ENCODE data around the gene LDLRAD3. TPM values are rescaled to one million over a fixed set of nuclear protein-coding genes. Genes with fewer than 3 reads are reported as not detected.

The LDLRAD3 gene
- polyA plus RNA-seq, 1 donor (not counting 4 experiments of a cell fraction or from before 2014, with no cell fraction given): 13.1 TPM

GRCh38 chr11:36093548-36093947, 149.7 kb downstream of the LDLRAD3 start:
- no peak for DNase-seq (ENCODE audit: low read depth, low spot score)
- Histone ChIP-seq H3K4me2 (ENCODE audit: control insufficient read depth, extremely low read depth, insufficient read depth, low read depth, low read length) (no peak overlapping the region), H3K79me2 (ENCODE audit: control insufficient read depth, insufficient read depth, low read length) (no peaks in the 10 kb centered on the region)

GRCh38 chr11:36094164-36094563, 150.3 kb downstream of the LDLRAD3 start:
- no peak for FAIRE-seq
- dilution Hi-C loops (cut with MboI; ENCODE audit: extremely low pct_ligation_motif_present, low sequenced_read_pairs): no loop called here
- peaks cover 5 to 14% of the 10 kb centered on the region in 2 experiments for H3K36me3 ChIP-seq (ENCODE audit: control insufficient read depth in 2 of 2, extremely low read depth in 1 of 2, insufficient read depth in 2 of 2, low read length in 2 of 2)

More at GRCh38 chr11:36093548-36093947, 149.7 kb downstream of the LDLRAD3 start:
- Histone ChIP-seq H4K20me1 (ENCODE audit: control insufficient read depth, extremely low read depth, insufficient read depth, low read length) (no peaks in the 10 kb centered on the region), H2AFZ (ENCODE audit: control insufficient read depth, low read length) (no peak overlapping the region), H3K9me1 (ENCODE audit: control insufficient read depth, extremely low read depth, insufficient read depth, low read length) (no peaks in the 10 kb centered on the region), H3K4me1 (ENCODE audit: control insufficient read depth, extremely low read depth, insufficient read depth, low read length) (peaks cover 4% of the 10 kb centered on the region), H3K27me3 (ENCODE audit: control insufficient read depth, extremely low read depth, insufficient read depth, low read length) (no peaks in the 10 kb centered on the region), H3K4me3 (ENCODE audit: control insufficient read depth in 2 of 3, extremely low read depth in 1 of 3, insufficient read depth in 2 of 3, low read depth in 1 of 3, low read length in 3 of 3) (no peak overlapping the region), H3K9ac (ENCODE audit: control insufficient read depth, extremely low read depth, insufficient read depth, low read length) (no peak overlapping the region), H3K36me3 (ENCODE audit: control insufficient read depth in 2 of 2, extremely low read depth in 1 of 2, insufficient read depth in 2 of 2, low read length in 2 of 2) (peaks cover 5 to 14% of the 10 kb centered on the region in 2 experiments), H3K9me3 (ENCODE audit: control insufficient read depth, low read depth, low read length) (no peaks in the 10 kb centered on the region), H3K27ac (ENCODE audit: control insufficient read depth, insufficient read depth, low read length) (no peak overlapping the region)
- no peak for FAIRE-seq
- no peak for TF ChIP-seq EZH2 (IDR thresholded peaks at IDR 0.05; ENCODE audit: low read length)
- no peak for TF ChIP-seq CTCF (optimal IDR thresholded peaks at IDR 0.05 in 1 of 3, IDR thresholded peaks at IDR 0.05 in 1 of 3, conservative IDR thresholded peaks at IDR 0.05 in 1 of 3; ENCODE audit: extremely low read depth in 1 of 3, insufficient read depth in 2 of 3, low read length in 3 of 3)
- dilution Hi-C loops (cut with MboI; ENCODE audit: extremely low pct_ligation_motif_present, low sequenced_read_pairs): no loop called here

More at GRCh38 chr11:36094164-36094563, 150.3 kb downstream of the LDLRAD3 start:
- Histone ChIP-seq H3K9me3 (ENCODE audit: control insufficient read depth, low read depth, low read length) (no peaks in the 10 kb centered on the region), H3K4me1 (ENCODE audit: control insufficient read depth, extremely low read depth, insufficient read depth, low read length) (no peaks in the 10 kb centered on the region), H4K20me1 (ENCODE audit: control insufficient read depth, extremely low read depth, insufficient read depth, low read length) (no peaks in the 10 kb centered on the region), H3K4me2 (ENCODE audit: control insufficient read depth, extremely low read depth, insufficient read depth, low read depth, low read length) (no peak overlapping the region), H2AFZ (ENCODE audit: control insufficient read depth, low read length) (no peak overlapping the region), H3K9ac (ENCODE audit: control insufficient read depth, extremely low read depth, insufficient read depth, low read length) (no peak overlapping the region), H3K27ac (ENCODE audit: control insufficient read depth, insufficient read depth, low read length) (no peak overlapping the region), H3K9me1 (ENCODE audit: control insufficient read depth, extremely low read depth, insufficient read depth, low read length) (no peaks in the 10 kb centered on the region), H3K27me3 (ENCODE audit: control insufficient read depth, extremely low read depth, insufficient read depth, low read length) (no peaks in the 10 kb centered on the region), H3K79me2 (ENCODE audit: control insufficient read depth, insufficient read depth, low read length) (no peaks in the 10 kb centered on the region), H3K4me3 (ENCODE audit: control insufficient read depth in 2 of 3, extremely low read depth in 1 of 3, insufficient read depth in 2 of 3, low read depth in 1 of 3, low read length in 3 of 3) (no peak overlapping the region)
- no peak for DNase-seq (ENCODE audit: low read depth, low spot score)
- TF ChIP-seq EZH2 (IDR thresholded peaks at IDR 0.05; ENCODE audit: low read length) (no peak), CTCF (optimal IDR thresholded peaks at IDR 0.05 in 1 of 3, IDR thresholded peaks at IDR 0.05 in 1 of 3, conservative IDR thresholded peaks at IDR 0.05 in 1 of 3; ENCODE audit: extremely low read depth in 1 of 3, insufficient read depth in 2 of 3, low read length in 3 of 3) (no peak)

Data from keratinocyte (primary cell).